ENCODE measurements around the gene TMC6.

- TF ChIP-seq CTCF (conservative IDR thresholded peaks at IDR 0.05) (no peak), ZFX (IDR thresholded peaks at IDR 0.05) (no peak)
Observed at GRCh38 chr17:78132767-78133178, 4.2 kb upstream of the TMC6 start.
